ENCODE data around the gene ST6GAL1. TPM values are rescaled to one million over a fixed set of nuclear protein-coding genes. Genes with fewer than 3 reads are reported as not detected.

Gene ST6GAL1
- total and polyA plus RNA-seq, 2 of the 13 experiments (the other 11 are each of a cell fraction or from before 2014, with no cell fraction given), result 79.9 to 164 TPM

- TF ChIP-seq, protein P1, sequence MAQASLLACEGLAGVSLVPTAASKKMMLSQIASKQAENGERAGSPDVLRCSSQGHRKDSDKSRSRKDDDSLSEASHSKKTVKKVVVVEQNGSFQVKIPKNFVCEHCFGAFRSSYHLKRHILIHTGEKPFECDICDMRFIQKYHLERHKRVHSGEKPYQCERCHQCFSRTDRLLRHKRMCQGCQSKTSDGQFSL (CRISPR knock-in tag; IDR thresholded peaks at IDR 0.05), result no peak
- no peak for TF ChIP-seq ZNF879 (CRISPR knock-in tag; IDR thresholded peaks at IDR 0.05)
- no peak for TF ChIP-seq DNMT3B (CRISPR knock-in tag; conservative IDR thresholded peaks at IDR 0.05)
- TF ChIP-seq SMC3 (IDR thresholded peaks at IDR 0.05; ENCODE audit: low read length), result no peak
- no peak for TF ChIP-seq PHF5A (CRISPR knock-in tag; IDR thresholded peaks at IDR 0.05; ENCODE audit: low read depth, unreplicated experiment)
- no peak for TF ChIP-seq ZBTB7A (CRISPR knock-in tag; IDR thresholded peaks at IDR 0.05)
- no peak for TF ChIP-seq RFX5 (IDR thresholded peaks at IDR 0.05; ENCODE audit: low read depth, low read length)
- no peak for TF ChIP-seq ATAD3A (CRISPR knock-in tag; IDR thresholded peaks at IDR 0.05)
- TF ChIP-seq, protein P2, sequence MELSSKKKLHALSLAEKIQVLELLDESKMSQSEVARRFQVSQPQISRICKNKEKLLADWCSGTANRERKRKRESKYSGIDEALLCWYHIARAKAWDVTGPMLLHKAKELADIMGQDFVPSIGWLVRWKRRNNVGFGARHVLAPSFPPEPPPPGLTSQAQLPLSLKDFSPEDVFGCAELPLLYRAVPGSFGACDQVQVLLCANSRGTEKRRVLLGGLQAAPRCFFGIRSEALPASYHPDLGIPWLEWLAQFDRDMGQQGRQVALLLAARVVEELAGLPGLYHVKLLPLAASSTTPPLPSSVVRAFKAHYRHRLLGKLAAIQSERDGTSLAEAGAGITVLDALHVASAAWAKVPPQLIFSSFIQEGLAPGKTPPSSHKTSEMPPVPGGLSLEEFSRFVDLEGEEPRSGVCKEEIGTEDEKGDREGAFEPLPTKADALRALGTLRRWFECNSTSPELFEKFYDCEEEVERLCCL (CRISPR knock-in tag; IDR thresholded peaks at IDR 0.05; ENCODE audit: borderline replicate concordance), result 0 out of 2 replicates have a peak, but pooled peaks have one; percentile 55
- no peak for TF ChIP-seq ZSCAN9 (CRISPR knock-in tag; IDR thresholded peaks at IDR 0.05; ENCODE audit: borderline replicate concordance)
- TF ChIP-seq MBNL3 (CRISPR knock-in tag; conservative IDR thresholded peaks at IDR 0.05), result no peak
- no peak for TF ChIP-seq HNF4G (IDR thresholded peaks at IDR 0.05; ENCODE audit: borderline replicate concordance, low read depth, low read length)
- TF ChIP-seq HNF4G (CRISPR knock-in tag; IDR thresholded peaks at IDR 0.05; ENCODE audit: borderline replicate concordance, low read depth), result no peak
- no peak for TF ChIP-seq SIN3A (IDR thresholded peaks at IDR 0.05; ENCODE audit: borderline replicate concordance, low read depth, low read length)
- no peak for TF ChIP-seq SRF (IDR thresholded peaks at IDR 0.05; ENCODE audit: low read depth, low read length)
- TF ChIP-seq HDAC2 (CRISPR knock-in tag; IDR thresholded peaks at IDR 0.05), result 0 out of 2 replicates have a peak, but pooled peaks have one; percentile 26
- TF ChIP-seq, protein P3, sequence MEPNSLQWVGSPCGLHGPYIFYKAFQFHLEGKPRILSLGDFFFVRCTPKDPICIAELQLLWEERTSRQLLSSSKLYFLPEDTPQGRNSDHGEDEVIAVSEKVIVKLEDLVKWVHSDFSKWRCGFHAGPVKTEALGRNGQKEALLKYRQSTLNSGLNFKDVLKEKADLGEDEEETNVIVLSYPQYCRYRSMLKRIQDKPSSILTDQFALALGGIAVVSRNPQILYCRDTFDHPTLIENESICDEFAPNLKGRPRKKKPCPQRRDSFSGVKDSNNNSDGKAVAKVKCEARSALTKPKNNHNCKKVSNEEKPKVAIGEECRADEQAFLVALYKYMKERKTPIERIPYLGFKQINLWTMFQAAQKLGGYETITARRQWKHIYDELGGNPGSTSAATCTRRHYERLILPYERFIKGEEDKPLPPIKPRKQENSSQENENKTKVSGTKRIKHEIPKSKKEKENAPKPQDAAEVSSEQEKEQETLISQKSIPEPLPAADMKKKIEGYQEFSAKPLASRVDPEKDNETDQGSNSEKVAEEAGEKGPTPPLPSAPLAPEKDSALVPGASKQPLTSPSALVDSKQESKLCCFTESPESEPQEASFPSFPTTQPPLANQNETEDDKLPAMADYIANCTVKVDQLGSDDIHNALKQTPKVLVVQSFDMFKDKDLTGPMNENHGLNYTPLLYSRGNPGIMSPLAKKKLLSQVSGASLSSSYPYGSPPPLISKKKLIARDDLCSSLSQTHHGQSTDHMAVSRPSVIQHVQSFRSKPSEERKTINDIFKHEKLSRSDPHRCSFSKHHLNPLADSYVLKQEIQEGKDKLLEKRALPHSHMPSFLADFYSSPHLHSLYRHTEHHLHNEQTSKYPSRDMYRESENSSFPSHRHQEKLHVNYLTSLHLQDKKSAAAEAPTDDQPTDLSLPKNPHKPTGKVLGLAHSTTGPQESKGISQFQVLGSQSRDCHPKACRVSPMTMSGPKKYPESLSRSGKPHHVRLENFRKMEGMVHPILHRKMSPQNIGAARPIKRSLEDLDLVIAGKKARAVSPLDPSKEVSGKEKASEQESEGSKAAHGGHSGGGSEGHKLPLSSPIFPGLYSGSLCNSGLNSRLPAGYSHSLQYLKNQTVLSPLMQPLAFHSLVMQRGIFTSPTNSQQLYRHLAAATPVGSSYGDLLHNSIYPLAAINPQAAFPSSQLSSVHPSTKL (CRISPR knock-in tag; IDR thresholded peaks at IDR 0.05), result peak; percentile 57; the same call in 1 of the 2 replicates
- TF ChIP-seq ZBTB7B (CRISPR knock-in tag; IDR thresholded peaks at IDR 0.05), result 0 out of 2 replicates have a peak, but pooled peaks have one; percentile 32
- no peak for TF ChIP-seq MZF1 (CRISPR knock-in tag; IDR thresholded peaks at IDR 0.05; ENCODE audit: borderline replicate concordance)
- peak; percentile 65; the same call in 1 of the 2 replicates for TF ChIP-seq CBX5 (CRISPR knock-in tag; IDR thresholded peaks at IDR 0.05; ENCODE audit: borderline replicate concordance)
- no peak for TF ChIP-seq TBX2 (CRISPR knock-in tag; IDR thresholded peaks at IDR 0.05; ENCODE audit: borderline replicate concordance)
- TF ChIP-seq, protein P4, sequence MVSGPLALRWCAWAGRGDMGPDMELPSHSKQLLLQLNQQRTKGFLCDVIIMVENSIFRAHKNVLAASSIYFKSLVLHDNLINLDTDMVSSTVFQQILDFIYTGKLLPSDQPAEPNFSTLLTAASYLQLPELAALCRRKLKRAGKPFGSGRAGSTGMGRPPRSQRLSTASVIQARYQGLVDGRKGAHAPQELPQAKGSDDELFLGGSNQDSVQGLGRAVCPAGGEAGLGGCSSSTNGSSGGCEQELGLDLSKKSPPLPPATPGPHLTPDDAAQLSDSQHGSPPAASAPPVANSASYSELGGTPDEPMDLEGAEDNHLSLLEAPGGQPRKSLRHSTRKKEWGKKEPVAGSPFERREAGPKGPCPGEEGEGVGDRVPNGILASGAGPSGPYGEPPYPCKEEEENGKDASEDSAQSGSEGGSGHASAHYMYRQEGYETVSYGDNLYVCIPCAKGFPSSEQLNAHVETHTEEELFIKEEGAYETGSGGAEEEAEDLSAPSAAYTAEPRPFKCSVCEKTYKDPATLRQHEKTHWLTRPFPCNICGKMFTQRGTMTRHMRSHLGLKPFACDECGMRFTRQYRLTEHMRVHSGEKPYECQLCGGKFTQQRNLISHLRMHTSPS (CRISPR knock-in tag; IDR thresholded peaks at IDR 0.05; ENCODE audit: low read depth), result no peak
- peak; percentile 38; the same call in 1 of the 2 replicates for TF ChIP-seq TAF1 (CRISPR knock-in tag; IDR thresholded peaks at IDR 0.05)
- 0 out of 2 replicates have a peak, but pooled peaks have one; percentile 10 for TF ChIP-seq ZNF292 (CRISPR knock-in tag; IDR thresholded peaks at IDR 0.05; ENCODE audit: borderline replicate concordance, low read depth)
These were observed 21.1 kb upstream of the ST6GAL1 start (continued) for GRCh38 chr3:186909078-186909853.

Measured in HepG2 (cell line).